ENCODE results near the gene TBC1D26.
"Not testable (repeated sequence)": the region's sequence is repeated elsewhere in the genome, so short reads cannot be mapped to it uniquely, and the experiment has no call there.

The TBC1D26 gene

GRCh38 chr17:15744074-15744676 lies 12.1 kb downstream of the TBC1D26 start:
- DNase-seq (ENCODE audit: low spot score), result no peak

- DNase-seq (ENCODE audit: low spot score), result no peak
Measured at GRCh38 chr17:15744885-15745284, 12.8 kb downstream of the TBC1D26 start.

GRCh38 chr17:15749403-15749802 lies 17.3 kb downstream of the TBC1D26 start:
- DNase-seq (ENCODE audit: low spot score), result not testable (repeated sequence)

- DNase-seq (ENCODE audit: low spot score), result not testable (repeated sequence)
Measured at GRCh38 chr17:15768865-15769533, 36.9 kb downstream of the TBC1D26 start.

- DNase-seq (ENCODE audit: low spot score), result not testable (repeated sequence)
Measured at GRCh38 chr17:15770679-15771078, 38.6 kb downstream of the TBC1D26 start.

- no peak for DNase-seq (ENCODE audit: low spot score)
Measured at GRCh38 chr17:15776871-15777270, 44.8 kb downstream of the TBC1D26 start.

- DNase-seq (ENCODE audit: low spot score), result no peak
Measured at GRCh38 chr17:15777297-15777696, 45.2 kb downstream of the TBC1D26 start.

- no peak for DNase-seq (ENCODE audit: low spot score)
Measured at GRCh38 chr17:15777717-15778116, 45.6 kb downstream of the TBC1D26 start.

GRCh38 chr17:15779119-15779518 lies 47.0 kb downstream of the TBC1D26 start:
- no peak for DNase-seq (ENCODE audit: low spot score)

- DNase-seq (ENCODE audit: low spot score), result no peak
Measured at GRCh38 chr17:15780188-15780587, 48.1 kb downstream of the TBC1D26 start.

GRCh38 chr17:15782866-15783265 lies 50.8 kb downstream of the TBC1D26 start:
- DNase-seq (ENCODE audit: low spot score), result no peak

- no peak for DNase-seq (ENCODE audit: low spot score)
Measured at GRCh38 chr17:15783461-15783860, 51.4 kb downstream of the TBC1D26 start.

- DNase-seq (ENCODE audit: low spot score), result not testable (repeated sequence)
Measured at GRCh38 chr17:15784351-15784750, 52.3 kb downstream of the TBC1D26 start.

GRCh38 chr17:15787363-15788075 lies 55.4 kb downstream of the TBC1D26 start:
- not testable (repeated sequence) for DNase-seq (ENCODE audit: low spot score)

GRCh38 chr17:15788365-15788764 lies 56.3 kb downstream of the TBC1D26 start:
- not testable (repeated sequence) for DNase-seq (ENCODE audit: low spot score)
